Prostate gland (tissue), 2 donors: ENCODE data around the gene OR4D2.

Experiments
- CTCF ChIP-seq, 4 experiments: fragments of 200-600 bp in 2 of 4; fragments of 450-650 bp in 2 of 4; sonication (generic) in 2 of 4; IDR thresholded peaks; 1 replicate in 3 of 4; 2 replicates in 1 of 4; pipeline ENCODE4 v1.5.1; 2016 to 2019; ENCODE audit warnings: antibody characterized with exemption in 4 of 4, mild to moderate bottlenecking in 2 of 4, moderate library complexity in 2 of 4
- POLR2A ChIP-seq: fragments of 450-650 bp; IDR thresholded peaks from one replicate; pipeline ENCODE4 v1.6.1; 2016; ENCODE audit warnings: antibody characterized with exemption, mild to moderate bottlenecking
- POLR2AphosphoS5 ChIP-seq: sonication (generic); formaldehyde crosslinking; IDR thresholded peaks from one replicate; pipeline ENCODE4 v1.6.1; 2017; ENCODE audit warnings: antibody characterized with exemption

DNA sequence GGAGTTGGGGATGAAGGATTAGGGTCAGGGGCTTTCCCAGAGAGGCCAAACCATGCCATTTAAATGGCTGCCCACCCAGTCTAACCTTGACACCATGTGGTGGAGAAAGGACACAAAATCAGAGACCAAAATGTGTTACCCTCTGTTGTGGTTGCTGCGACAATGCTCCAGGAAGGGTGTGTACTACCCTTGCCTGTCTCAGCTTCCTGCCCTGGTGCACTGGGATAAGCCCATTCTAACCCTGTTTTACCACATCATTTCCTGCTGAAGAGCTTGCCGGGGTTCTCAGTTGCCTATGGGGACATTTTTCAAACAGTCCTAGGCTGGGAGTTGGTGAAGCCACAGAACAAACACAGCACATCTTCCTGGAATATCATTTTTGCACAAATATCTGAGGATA lies 13.7 kb upstream of the OR4D2 start:
- TF ChIP-seq CTCF (IDR thresholded peaks at IDR 0.05) (no peak), POLR2A (no peak), POLR2AphosphoS5 (no peak)
